HUES64 (cell line): ENCODE data around the gene NOP53.
"Not testable (repeated sequence)": the region's sequence is repeated elsewhere in the genome, so short reads cannot be mapped to it uniquely, and the experiment has no call there.

Source experiments
- H3K27ac ChIP-seq: 2 replicates; pipeline ENCODE4 v1.7.0; 2013; ENCODE audit warnings: low read depth, low read length, inconsistent platforms
- H3K27me3 ChIP-seq: 2 replicates; pipeline ENCODE4 v1.6.1; 2013; ENCODE audit warnings: mild to moderate bottlenecking, low read length; ENCODE audit not compliant: insufficient read depth
- H3K36me3 ChIP-seq: 2 replicates; pipeline ENCODE4 v1.6.1; 2013; ENCODE audit warnings: mild to moderate bottlenecking, low read length; ENCODE audit not compliant: insufficient read depth
- H3K4me1 ChIP-seq: 2 replicates; pipeline ENCODE4 v1.6.1; 2013; ENCODE audit warnings: mild to moderate bottlenecking, low read length, moderate library complexity; ENCODE audit not compliant: insufficient read depth
- H3K4me3 ChIP-seq: 2 replicates; pipeline ENCODE4 v1.5.1; 2013; ENCODE audit warnings: mild to moderate bottlenecking, low read length, moderate library complexity
- H3K9ac ChIP-seq: 2 replicates; pipeline ENCODE4 v1.6.1; 2013; ENCODE audit warnings: mild to moderate bottlenecking, low read depth, low read length
- H3K9me3 ChIP-seq: 2 replicates; pipeline ENCODE4 v1.6.1; 2013; ENCODE audit warnings: low read depth, low read length; ENCODE audit not compliant: insufficient read depth
- WGBS: fragments of 150-250, 120-280 bp; methylation state at CpG from one replicate; pipeline ENCODE4 v1.1.7; 2013; ENCODE audit warnings: missing lambda C conversion rate; 5-methylcytosine and 5-hydroxymethylcytosine counted together

NOP53 gene

GRCh38 chr19:47740866-47741519 lies 4.4 kb upstream of the NOP53 start:
- Histone ChIP-seq H3K9ac (no peak overlapping the region), H3K27me3 (no peaks in the 10 kb centered on the region), H3K27ac (no peak overlapping the region), H3K4me3 (no peak overlapping the region), H3K9me3 (no peaks in the 10 kb centered on the region), H3K36me3 (no peaks in the 10 kb centered on the region; the same call in 1 of the 2 replicates), H3K4me1 (no peaks in the 10 kb centered on the region)
- 93% methylated on average over 48 of the region's 48 CpGs for WGBS

GRCh38 chr19:47741544-47742140 lies 3.7 kb upstream of the NOP53 start:
- 91% methylated on average over 15 of the region's 15 CpGs for WGBS
- no peak overlapping the region for H3K4me3 ChIP-seq
- H3K27ac ChIP-seq = no peak overlapping the region
- H3K36me3 ChIP-seq = peaks cover under 1% of the 10 kb centered on the region; the same call in 1 of the 2 replicates
- H3K27me3 ChIP-seq = no peaks in the 10 kb centered on the region
- H3K9me3 ChIP-seq = no peaks in the 10 kb centered on the region
- H3K9ac ChIP-seq = no peak overlapping the region
- H3K4me1 ChIP-seq = no peaks in the 10 kb centered on the region

- peak overlapping the region; percentile 61 for H3K4me3 ChIP-seq
- H3K4me1 ChIP-seq = no peaks in the 10 kb centered on the region
- no peaks in the 10 kb centered on the region for H3K27me3 ChIP-seq
- H3K9ac ChIP-seq = peak overlapping the region; percentile 79
- WGBS = 43% methylated on average over 10 of the region's 13 CpGs
- no peaks in the 10 kb centered on the region for H3K9me3 ChIP-seq
- H3K36me3 ChIP-seq = peaks cover 10% of the 10 kb centered on the region
- H3K27ac ChIP-seq = peak overlapping the region; percentile 26; the same call in 1 of the 2 replicates
Measured at GRCh38 chr19:47742634-47743033, 2.7 kb upstream of the NOP53 start.

GRCh38 chr19:47746129-47746528 lies 783 bp downstream of the NOP53 start:
- Histone ChIP-seq H3K36me3 (peaks cover 42% of the 10 kb centered on the region), H3K4me3 (peak overlapping the region; percentile 73), H3K9ac (peak overlapping the region; percentile 95)
- not testable (repeated sequence) for H3K27ac ChIP-seq, H3K4me1 ChIP-seq, H3K27me3 ChIP-seq, H3K9me3 ChIP-seq
- WGBS = 69% methylated on average over 17 of the region's 17 CpGs

GRCh38 chr19:47749326-47749725 lies 4.0 kb downstream of the NOP53 start:
- H3K27ac ChIP-seq = no peak overlapping the region
- H3K27me3 ChIP-seq = no peaks in the 10 kb centered on the region
- H3K4me3 ChIP-seq = no peak overlapping the region
- H3K4me1 ChIP-seq = no peaks in the 10 kb centered on the region
- no peaks in the 10 kb centered on the region for H3K9me3 ChIP-seq
- WGBS = 98% methylated on average over 3 of the region's 3 CpGs
- peaks cover 73% of the 10 kb centered on the region for H3K36me3 ChIP-seq
- no peak overlapping the region for H3K9ac ChIP-seq

GRCh38 chr19:47750752-47751151 lies 5.4 kb downstream of the NOP53 start:
- no peaks in the 10 kb centered on the region for H3K9me3 ChIP-seq
- H3K27ac ChIP-seq = no peak overlapping the region
- H3K4me3 ChIP-seq = no peak overlapping the region
- 96% methylated on average over 18 of the region's 18 CpGs for WGBS
- H3K27me3 ChIP-seq = no peaks in the 10 kb centered on the region
- H3K4me1 ChIP-seq = no peaks in the 10 kb centered on the region
- H3K36me3 ChIP-seq = peaks cover 83% of the 10 kb centered on the region
- no peak overlapping the region for H3K9ac ChIP-seq

GRCh38 chr19:47752440-47753211 lies 7.3 kb downstream of the NOP53 start:
- H3K27ac ChIP-seq = no peak overlapping the region
- WGBS = 93% methylated on average over 27 of the region's 27 CpGs
- no peak overlapping the region for H3K4me3 ChIP-seq
- peaks cover 92% of the 10 kb centered on the region for H3K36me3 ChIP-seq
- no peak overlapping the region for H3K9ac ChIP-seq
- H3K9me3 ChIP-seq = no peaks in the 10 kb centered on the region
- H3K27me3 ChIP-seq = no peaks in the 10 kb centered on the region
- H3K4me1 ChIP-seq = no peaks in the 10 kb centered on the region

GRCh38 chr19:47754206-47755064 lies 9.1 kb downstream of the NOP53 start:
- no peak overlapping the region for H3K4me3 ChIP-seq
- H3K4me1 ChIP-seq = no peaks in the 10 kb centered on the region
- no peak overlapping the region for H3K9ac ChIP-seq
- H3K27me3 ChIP-seq = no peaks in the 10 kb centered on the region
- 95% methylated on average over 36 of the region's 37 CpGs for WGBS
- H3K27ac ChIP-seq = no peak overlapping the region
- peaks cover 93% of the 10 kb centered on the region for H3K36me3 ChIP-seq
- no peaks in the 10 kb centered on the region for H3K9me3 ChIP-seq

GRCh38 chr19:47755065-47755761 lies 9.9 kb downstream of the NOP53 start:
- Histone ChIP-seq H3K4me3 (no peak overlapping the region), H3K9ac (no peak overlapping the region), H3K4me1 (no peaks in the 10 kb centered on the region), H3K27me3 (no peaks in the 10 kb centered on the region), H3K9me3 (no peaks in the 10 kb centered on the region), H3K27ac (no peak overlapping the region), H3K36me3 (peaks cover 86% of the 10 kb centered on the region)
- 94% methylated on average over 35 of the region's 36 CpGs for WGBS

GRCh38 chr19:47755762-47756626 lies 10.6 kb downstream of the NOP53 start:
- 94% methylated on average over 28 of the region's 28 CpGs for WGBS
- Histone ChIP-seq H3K27me3 (no peaks in the 10 kb centered on the region), H3K27ac (no peak overlapping the region), H3K4me1 (no peaks in the 10 kb centered on the region), H3K9ac (no peak overlapping the region), H3K9me3 (no peaks in the 10 kb centered on the region), H3K36me3 (peaks cover 78% of the 10 kb centered on the region), H3K4me3 (no peak overlapping the region)
